Activated CD8-positive, alpha-beta memory T cell treated with anti-CD3 and anti-CD28 coated beads, Interleukin-2, amount 50 U/mL, for 1 hour (primary cell): ENCODE results near the gene NHEJ1.

Source experiments
- DNase-seq: peaks from one replicate; pipeline ENCODE4 v3.0.0-alpha.2; 2020; ENCODE audit errors: extremely low read depth

The NHEJ1 gene

DNA sequence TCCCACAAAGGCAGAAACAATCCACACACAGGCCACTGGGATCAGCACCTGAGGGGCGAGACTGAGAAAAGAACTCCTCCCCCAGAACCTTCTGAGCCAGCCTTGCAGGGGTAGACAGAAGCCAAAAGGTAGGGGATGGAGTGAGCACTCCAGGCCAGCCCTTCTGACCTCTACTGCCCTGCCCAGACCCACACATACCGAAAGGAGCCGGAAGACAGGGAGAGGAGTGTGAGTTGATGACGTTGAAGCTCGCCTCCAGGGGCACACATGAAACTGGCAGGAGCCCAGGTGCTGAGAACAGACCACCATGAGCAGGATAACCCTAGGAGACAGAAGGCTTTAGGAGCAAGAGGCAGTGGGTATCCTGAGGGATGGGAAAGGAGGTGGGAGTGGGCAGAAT is 7.4 kb upstream of the NHEJ1 start:
- DNase-seq: no peak

DNA sequence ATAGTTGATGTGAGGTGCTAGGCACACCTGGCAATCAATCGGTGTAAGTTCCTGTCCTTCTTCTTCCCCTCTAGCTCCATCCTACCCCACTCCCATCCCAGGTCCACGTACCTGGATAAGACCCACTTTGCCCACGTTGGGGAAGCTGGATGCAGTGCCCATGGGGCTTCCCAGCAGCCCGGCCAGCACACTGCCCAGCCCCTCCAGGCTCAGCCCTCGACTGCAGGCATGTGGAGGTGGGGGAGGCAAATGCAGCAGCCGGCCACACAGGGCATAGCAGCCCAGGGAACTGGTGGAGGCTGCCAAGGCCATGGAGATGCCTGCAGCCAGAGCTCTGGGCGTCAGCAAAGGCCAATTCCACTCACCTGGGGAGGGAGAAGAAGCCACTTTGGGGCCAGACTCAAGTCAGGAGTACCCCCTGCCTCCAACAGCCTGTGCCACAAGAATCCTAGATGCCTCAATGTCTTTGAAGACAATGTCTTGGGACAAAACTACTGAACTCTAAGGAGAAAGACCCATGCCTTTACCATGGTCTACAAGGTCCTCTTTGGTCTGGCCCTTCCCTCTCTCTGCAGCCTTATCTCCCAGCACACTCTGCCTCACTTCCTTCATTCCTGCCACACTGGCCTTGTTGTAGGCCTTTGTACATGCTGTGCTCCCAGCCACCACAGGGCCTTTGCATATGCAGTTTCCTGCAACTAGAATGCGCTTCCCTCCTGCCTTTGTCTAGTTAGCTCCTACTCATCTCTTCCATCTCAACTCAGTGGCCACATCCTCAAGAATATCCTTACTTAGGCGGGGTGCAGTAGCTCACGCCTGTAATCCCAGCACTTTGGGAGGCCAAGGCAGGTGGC is 4.7 kb upstream of the NHEJ1 start:
- DNase-seq: no peak

DNA sequence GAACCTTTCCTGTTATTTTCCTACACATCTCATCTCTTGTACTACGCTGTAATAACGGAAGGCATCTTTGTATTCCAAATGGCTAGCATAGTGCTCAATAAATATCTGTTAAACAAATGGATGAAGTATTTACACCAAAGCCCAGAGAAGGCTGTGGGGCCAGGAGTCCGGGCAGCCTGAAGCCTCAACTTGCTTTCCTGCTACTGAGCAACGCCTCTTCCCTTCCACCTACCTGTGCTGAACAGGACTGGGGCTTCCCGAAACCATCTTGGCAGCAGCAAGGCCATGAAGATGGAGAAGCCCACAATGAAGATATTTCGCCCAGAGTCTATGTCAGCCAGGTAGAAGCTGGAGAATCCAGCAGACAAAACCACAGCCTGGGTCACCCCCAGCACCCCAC is 2.5 kb upstream of the NHEJ1 start:
- DNase-seq: no peak

DNA sequence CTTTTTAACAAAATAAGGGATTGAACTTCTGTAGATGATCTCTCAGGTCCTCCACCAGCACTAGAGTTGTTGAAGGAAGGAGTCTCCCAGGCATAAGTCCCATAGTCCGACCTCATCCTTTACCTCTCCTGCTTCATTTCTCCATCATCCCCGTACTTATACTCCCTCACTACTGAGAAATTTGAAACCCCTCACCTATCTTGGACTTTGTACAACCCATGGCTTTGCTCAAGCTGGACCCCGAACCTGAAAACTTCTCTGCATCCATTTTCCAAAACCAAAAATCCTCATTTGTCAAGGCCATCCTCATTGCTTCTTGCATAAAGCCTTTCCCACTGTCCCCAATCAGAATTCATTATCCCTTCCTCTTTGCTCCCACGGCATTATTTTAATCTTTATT is 482 bp upstream of the NHEJ1 start:
- DNase-seq: no peak

DNA sequence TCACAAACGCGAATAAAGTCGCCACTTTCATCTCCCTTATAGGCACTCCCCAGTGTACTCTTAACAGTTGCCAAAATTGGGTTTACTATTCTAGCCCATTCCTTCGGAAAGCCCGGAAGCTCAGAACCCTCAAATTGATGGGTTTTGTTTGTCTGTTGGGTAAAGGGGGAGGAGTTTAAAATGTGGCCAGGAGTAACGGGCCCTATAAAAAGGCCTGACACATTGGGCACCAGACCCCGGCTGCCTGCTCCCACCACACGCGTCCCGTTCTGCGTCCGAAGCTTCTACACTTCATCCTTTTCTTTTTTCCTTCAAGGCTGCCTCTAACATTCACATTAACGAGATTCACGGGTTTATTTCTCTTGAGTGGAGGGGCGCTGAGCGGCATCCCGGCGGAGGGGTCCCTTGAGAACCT is 837 bp downstream of the NHEJ1 start:
- DNase-seq: no peak

DNA sequence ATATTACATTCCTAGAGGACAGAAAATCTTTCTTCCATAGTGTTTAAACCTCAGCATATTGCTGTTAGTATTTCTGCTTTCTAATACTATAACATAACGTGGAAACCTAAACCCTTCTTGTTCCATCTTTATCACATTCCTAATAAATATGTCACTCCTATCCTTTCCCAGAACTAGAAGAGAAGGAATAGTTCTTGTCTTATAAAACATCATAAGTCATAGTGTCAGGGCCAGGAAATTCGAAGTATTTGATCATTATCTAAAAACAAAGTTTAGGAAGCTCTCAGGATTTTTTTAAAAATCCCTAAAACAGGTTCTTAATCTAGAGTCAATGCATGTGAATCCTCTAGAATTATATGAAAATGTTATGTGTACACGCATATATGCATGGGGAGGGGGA is 2.0 kb downstream of the NHEJ1 start:
- no peak for DNase-seq

DNA sequence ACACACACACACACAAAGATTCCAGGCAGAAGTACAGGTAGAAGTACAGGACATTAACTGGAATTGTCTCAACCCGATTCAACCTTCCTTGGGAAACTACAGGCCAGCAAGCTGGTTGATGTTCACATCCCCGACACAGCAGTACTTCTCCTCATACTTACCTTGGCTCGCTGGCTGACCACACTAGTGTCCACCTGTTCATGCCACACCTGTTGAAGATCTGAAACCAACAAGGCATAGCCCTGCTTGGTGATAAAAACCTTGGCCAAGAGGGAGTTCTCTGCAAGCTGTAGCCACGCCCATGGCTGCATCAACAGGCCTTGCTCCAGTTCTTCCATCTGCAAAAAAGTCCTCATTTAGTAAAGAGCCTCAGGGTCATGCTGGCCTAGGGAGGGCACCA is 2.6 kb downstream of the NHEJ1 start:
- DNase-seq: no peak

DNA sequence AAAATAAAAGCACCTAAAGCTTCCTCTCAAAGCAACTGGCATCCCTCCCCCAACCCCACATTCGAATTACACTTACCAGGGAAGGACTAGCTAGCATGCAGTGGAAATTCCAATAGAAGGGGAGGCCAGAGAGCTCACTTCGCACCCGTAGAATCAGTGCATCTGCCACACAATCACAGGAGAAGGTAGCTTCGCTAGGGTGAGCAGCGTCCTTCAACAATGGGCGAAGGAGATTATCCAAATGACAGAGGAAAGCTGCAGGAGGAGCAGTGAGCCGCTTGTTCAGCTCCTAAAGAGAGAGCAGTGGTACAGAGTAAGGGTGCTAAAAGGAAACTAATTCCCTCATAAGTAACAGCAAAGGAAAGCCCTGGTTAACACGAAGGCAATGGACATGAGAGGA is 3.2 kb downstream of the NHEJ1 start:
- no peak for DNase-seq

DNA sequence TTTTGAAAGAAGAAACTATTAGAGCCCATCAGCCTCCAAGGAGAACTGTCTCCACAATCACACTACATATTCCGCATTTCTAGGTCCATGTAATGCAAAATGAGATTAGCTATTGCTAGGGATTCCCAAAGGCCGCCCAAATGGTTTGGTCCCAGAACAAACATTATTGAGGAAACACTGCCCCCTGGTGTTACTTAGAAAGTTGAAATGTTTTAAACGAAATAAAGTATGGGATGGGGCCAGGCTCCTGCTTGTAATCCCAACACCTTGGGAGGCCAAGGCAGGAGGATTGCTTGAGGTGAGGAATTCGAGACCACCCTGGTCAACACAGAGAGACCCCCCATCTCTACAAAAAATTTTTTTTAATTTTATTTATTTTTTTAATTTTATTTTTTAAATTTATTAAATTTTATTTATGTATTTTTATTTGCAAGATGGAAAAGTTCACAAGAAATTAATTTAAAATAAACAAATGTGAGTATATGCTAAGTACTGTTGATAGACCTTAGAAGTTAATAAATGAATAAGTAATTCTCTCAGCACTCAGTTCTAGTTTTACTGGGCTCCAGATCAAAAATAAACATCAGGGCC is 5.5 kb downstream of the NHEJ1 start:
- no peak for DNase-seq

DNA sequence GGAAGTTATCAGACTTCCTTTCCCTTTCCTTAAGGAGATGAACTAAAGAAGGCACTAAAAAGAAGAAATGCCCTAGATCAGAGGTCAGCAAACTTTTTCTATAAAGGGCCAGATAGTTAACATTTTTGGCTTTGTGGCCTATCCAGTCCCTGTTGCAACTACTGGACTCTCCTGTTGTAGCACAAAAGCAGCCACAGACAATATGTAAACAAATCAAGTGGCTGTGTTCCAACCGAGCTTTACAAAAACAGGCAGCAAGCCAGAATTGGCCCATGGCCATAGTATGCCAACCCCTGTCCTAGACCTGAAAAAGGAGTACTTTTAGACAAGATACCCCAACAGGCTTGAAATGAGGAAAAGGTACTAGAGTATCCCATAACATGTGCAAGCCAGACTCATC is 10.9 kb downstream of the NHEJ1 start:
- DNase-seq: no peak

DNA sequence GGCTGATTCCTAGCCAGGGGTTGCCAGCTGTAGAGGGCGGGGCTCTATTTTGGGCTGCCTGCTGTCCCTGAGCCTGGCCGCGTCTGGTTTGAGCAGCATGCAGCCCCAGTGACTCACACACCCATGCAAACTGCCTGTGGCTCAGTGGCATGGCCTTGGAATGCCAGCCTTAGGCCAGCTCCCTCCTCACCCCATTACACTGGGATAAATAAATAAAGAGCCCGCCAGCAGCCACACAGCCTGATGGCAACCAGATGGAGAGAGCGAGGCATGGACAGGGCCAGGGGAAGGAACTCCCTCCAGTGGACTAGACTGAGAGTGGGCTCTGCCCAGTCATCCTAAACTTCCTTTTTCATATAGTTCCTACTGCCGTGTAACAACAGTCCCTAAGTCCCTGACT is 18.3 kb downstream of the NHEJ1 start:
- no peak for DNase-seq

DNA sequence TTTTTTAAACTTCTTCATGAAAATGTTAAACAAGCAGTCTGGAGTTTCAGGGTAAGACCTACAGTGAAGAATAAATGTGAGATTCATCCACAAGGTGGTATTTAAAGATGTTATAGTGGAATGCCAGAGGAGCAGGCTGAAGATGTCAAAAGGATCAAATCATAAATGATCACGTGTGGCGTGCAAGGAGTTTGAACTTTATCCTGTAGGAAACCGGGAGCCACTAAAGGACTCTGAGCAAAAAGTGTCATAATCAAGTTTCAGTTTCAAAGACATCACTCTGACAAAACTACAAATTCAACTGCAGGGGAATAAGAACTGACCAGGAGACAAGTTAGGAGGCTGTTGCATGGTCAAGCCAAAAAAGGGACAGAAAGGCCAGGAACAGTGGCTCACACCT is 19.9 kb downstream of the NHEJ1 start:
- no peak for DNase-seq

DNA sequence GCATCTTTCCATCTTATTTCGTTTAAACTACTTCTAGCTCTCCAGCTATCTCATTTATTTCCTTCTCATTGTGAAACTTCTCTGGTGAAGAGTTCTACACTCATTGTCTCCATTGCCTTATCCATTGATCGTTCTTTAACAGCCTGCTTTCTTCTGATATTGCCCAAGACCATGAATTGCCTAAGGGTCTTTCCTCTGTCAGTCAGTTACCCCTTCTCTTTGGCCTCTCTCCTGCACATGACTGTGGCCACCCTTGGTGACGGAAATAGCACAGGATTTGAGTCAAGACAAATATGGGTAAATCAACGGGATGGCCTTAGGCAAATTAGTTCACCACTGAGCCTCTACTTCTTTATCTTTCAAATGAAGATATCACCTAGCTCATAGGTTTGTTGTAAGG is 26.6 kb downstream of the NHEJ1 start:
- no peak for DNase-seq

DNA sequence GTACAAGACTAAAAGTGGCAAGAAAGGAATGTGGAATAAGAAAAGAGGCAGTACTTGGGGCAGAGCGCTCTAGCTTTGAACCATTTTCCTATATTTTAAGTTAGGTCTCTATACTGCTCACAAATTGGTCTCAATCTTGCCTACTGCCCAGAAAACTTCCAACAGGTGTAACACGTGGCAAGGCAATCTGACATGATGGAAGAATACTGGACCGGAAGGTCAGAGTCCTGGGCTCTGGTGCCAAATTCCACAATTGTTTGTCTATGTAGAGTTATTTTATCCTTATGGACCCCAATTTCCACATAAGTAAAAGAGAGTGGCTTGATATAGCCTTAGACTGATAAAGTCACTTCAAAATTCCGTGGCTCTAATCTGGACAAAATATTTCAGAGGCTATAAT is 28.9 kb downstream of the NHEJ1 start:
- no peak for DNase-seq

DNA sequence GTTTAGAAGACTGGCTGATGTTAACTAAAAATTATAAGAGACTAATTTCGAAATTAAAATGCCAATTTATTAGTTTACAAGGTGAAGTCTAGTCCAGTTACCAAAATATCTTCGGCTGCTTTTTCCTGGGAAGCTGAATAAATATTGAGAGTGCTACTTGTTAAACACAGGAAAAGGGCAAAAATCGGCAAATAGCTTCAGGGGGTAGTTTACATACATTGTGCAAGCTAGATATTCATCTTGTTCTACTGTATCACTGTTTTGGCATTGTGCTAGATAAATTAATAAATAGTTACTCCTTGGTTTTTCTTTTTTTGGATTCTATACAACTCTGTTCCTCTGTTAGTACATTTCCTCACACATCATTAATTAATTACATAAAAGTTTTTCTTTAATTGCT is 29.3 kb downstream of the NHEJ1 start:
- DNase-seq: no peak

DNA sequence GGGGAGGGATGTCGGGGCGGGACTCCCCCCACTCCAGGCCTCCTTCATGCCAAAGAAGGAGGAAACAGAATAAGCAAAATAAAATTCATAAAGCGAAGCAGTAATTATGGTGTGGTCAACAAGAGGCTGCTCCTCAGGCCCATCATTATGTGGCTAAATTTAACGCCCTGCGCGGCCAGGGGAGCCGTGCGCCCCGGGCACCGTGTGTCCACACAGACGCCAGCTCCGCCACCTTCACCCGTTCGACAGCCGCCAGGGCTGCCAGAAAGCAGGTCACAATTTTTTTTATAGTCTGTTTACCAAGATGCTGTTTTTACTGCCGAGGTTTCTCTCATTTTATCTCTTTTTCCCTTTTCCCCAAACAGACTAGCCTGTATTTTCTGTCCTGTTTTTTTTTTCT is 31.0 kb downstream of the NHEJ1 start:
- DNase-seq: no peak

DNA sequence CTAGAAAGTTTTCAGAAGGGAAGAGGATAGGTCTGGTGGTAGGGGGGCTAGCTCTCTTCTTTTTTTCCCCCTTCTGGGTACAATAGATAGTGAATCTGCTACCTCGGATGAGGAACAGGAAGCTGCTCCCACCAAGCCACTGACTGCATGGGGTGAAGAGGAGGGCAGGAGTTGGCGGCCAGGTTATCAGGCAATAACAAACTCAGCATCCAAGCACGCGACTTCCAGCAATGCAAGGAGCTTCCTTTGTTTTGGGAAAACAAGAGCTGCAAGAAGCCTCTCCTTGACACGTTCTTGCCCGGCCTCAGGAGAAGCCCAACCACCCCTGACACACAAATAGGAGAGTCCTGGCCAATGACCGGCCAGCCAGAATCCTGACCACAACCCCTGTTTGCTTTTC is 32.2 kb downstream of the NHEJ1 start:
- no peak for DNase-seq

DNA sequence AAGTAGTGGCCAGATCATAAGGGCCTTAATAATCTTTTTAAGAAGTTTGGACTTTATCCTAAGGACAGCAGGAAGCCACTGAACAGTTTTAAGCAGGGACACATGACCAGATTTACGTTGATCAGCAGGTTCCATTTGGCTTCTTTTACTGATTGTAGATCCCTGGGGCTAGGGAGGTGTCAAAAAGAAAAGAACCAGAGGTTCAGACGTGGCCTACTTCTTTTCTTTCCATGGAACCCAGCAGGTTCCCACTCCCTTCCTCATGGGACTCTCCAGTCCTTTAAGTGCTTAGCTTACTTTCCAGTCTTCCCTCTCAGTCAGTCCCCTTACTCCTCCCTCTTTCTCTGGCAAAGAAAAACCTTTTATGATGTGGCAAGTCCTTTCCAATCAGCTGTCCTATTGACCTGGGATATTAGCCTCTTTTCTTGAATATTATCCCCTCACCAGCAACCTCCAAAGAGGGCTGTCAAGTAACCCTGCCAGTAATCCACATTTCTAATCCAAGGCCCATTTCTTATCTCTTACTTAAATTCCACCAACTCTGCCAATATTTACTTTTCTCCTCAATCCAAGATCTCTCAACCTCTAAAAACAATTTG is 33.5 kb downstream of the NHEJ1 start:
- no peak for DNase-seq

DNA sequence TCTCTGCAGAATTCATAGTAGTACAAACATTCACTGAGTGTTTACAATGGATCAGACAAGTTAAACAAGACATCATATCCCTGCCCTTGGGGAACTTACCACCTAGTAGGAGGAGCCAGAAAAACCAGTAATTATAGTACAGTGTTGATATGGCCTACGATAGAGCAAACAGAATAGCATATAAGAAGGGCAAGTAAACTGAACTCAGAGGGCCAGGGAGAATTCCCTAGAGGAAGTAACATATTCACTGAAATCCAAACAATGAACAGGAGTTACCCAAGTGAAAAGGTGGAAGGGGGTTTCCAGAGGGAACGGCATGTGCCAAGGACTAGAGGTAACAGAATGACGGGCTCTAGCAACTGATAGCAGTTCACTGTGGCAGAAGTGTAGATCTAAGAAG is 34.1 kb downstream of the NHEJ1 start:
- no peak for DNase-seq

DNA sequence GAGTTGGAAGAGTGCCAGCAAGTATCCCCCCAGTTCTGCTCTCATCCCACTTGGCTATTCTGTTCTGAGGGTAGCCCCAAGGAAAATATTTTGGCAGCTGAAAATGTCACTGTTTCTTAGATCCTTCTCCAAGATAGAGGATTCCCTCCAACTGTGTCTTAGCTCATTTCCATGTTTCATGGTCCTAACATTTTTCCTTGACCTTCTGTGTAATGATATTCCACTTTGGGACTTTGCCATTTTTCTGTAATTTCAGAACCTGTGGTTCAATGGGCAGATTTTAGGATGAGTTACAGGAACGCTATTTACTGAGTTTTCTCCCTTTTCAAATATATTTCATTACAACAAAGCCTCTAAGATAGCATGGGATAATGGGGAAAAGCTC is 34.7 kb downstream of the NHEJ1 start:
- no peak for DNase-seq

DNA sequence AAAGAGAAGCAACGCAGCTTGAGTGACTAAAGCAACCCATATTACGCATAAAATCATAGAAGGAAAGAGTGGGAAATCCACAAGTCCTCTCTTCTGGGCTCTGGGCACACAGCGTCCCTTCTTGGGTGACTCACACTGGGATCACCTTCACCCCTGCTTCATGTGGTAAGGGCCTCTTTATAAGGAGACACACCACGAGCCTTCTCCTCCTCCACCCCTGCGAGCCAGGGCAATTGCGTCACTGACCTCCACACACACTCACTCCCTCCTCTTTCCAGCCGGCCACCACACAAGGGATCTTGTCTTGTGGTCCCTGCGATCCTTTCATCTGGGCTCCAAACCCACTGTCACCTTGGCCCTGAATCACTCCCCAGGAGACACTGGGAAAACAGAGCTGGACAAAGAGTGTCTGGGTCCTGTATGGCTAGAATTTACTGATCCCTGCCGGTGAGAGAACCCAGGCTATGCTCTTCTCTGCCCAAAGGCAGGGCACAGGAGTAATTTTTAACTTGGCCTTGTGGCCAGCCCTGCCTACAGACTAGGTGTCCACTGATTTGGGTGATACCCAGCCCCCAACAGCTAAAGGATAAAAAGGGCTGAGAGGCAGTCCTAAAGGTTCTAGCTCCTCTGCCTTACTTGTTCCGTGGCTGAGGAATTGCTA is 35.3 kb downstream of the NHEJ1 start:
- DNase-seq: no peak

DNA sequence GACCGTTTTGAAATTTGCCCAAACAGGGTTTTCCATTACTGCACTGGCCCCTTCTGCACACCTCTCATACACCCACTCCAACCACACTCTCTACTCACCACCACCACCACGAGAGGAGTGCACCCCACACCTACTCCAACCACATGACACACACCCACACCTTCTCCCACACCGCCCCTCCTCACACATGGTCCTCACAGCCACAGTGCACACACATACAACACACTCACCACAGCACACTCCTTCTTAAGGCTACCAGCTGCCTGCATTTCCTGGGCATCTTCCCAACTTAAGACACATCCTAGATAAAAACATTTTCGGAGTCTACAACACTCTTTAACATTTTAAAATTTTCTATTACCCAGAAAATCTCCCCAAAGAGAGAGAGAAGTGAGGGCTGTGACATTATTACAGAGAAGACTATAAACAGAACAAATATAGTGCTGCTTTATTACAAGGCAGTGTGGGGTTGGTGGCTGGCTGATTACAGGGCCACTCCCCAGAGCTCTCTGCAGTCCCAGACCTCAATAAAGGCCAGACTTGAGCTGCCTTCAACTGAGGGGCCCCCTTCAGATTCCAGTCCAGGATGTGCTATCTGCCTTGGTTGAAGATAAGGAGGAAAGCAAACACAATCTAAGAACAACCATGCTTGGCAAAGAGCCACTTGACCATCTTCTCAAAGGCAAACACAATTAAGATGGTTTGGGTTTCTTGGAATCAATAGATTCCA is 36.1 kb downstream of the NHEJ1 start:
- no peak for DNase-seq
